ENCODE measurements around the gene TUBA8.
"Not testable (repeated sequence)": the region's sequence is repeated elsewhere in the genome, so short reads cannot be mapped to it uniquely, and the experiment has no call there.

Gene TUBA8

GRCh38 chr22:18173441-18173840 is 62.8 kb downstream of the TUBA8 start:
- not testable (repeated sequence) for DNase-seq (ENCODE audit: low read depth)

All from CMK (cell line).